Spleen (tissue), 11 donors: ENCODE results near the gene LRRC10B. TPM values are rescaled to one million over a fixed set of nuclear protein-coding genes. Genes with fewer than 3 reads are reported as not detected.
A peak's percentile ranks its signal among the peaks of the same experiment; 100 is the strongest.

Experiments
- DNase-seq: peaks from one replicate; pipeline ENCODE4 v3.0.0-alpha.2; 2020
- H3K27ac ChIP-seq, 8 donors: fragments of 200-600 bp; sonication (generic) in 7 of 8; 1 replicate in 4 of 8; 2 replicates in 4 of 8; pipeline versions ENCODE4 v1.5.0 to v1.8.0; 2016 to 2021; ENCODE audit warnings: inconsistent platforms in 4 of 8, mild to moderate bottlenecking in 4 of 8, moderate library complexity in 1 of 8
- H3K27me3 ChIP-seq, 7 donors: fragments of 200-600 bp; sonication (generic) in 6 of 7; replicated peaks in 1 of 7; 1 replicate in 4 of 7; 2 replicates in 3 of 7; pipeline versions ENCODE4 v1.5.0 to v1.8.0; 2016 to 2021; ENCODE audit warnings: inconsistent platforms in 3 of 7, mild to moderate bottlenecking in 1 of 7
- H3K36me3 ChIP-seq, 6 donors: fragments of 200-600 bp; sonication (generic) in 5 of 6; 1 replicate in 4 of 6; 2 replicates in 2 of 6; pipeline versions ENCODE4 v1.5.0 to v1.8.0; 2016 to 2021; ENCODE audit warnings: inconsistent platforms in 2 of 6
- H3K4me1 ChIP-seq, 6 donors: fragments of 200-600 bp; sonication (generic) in 5 of 6; 1 replicate in 3 of 6; 2 replicates in 3 of 6; pipeline versions ENCODE4 v1.5.0 to v1.8.0; 2016 to 2021; ENCODE audit warnings: inconsistent platforms in 3 of 6
- H3K4me3 ChIP-seq, 8 donors: fragments of 200-600 bp; sonication (generic) in 7 of 8; 1 replicate in 4 of 8; 2 replicates in 4 of 8; pipeline versions ENCODE4 v1.5.0 to v1.8.0; 2016 to 2021; ENCODE audit warnings: inconsistent platforms in 4 of 8, mild to moderate bottlenecking in 4 of 8, moderate library complexity in 2 of 8
- H3K9me3 ChIP-seq, 8 donors: fragments of 200-600 bp; sonication (generic) in 7 of 8; 1 replicate in 4 of 8; 2 replicates in 4 of 8; pipeline versions ENCODE4 v1.5.0 to v1.8.0; 2016 to 2021; ENCODE audit warnings: inconsistent platforms in 4 of 8
- CTCF ChIP-seq, 11 experiments: fragments of 200-600 bp in 7 of 11; fragments of 450-650 bp in 4 of 11; sonication (generic) in 4 of 11; IDR thresholded peaks in 8 of 11; conservative IDR thresholded peaks in 3 of 11; 1 replicate in 7 of 11; 2 replicates in 4 of 11; pipeline versions ENCODE4 v1.4.0 to v1.8.0; 2016 to 2021; ENCODE audit warnings: antibody characterized with exemption in 11 of 11, inconsistent platforms in 4 of 11, mild to moderate bottlenecking in 1 of 11
- POLR2A ChIP-seq, 3 donors: fragments of 450-650 bp; IDR thresholded peaks; one replicate each; pipeline ENCODE4 v1.5.1; 2017; ENCODE audit warnings: antibody characterized with exemption in 3 of 3, mild to moderate bottlenecking in 1 of 3
- POLR2AphosphoS5 ChIP-seq, 3 donors: sonication (generic); formaldehyde crosslinking; IDR thresholded peaks; one replicate each; pipeline ENCODE4 v1.5.1; 2017; ENCODE audit warnings: antibody characterized with exemption in 3 of 3
- WGBS, 5 donors: extraction: QIAGEN DNeasy Blood & Tissue Kit in 3 of 5; methylation state at CpG; one replicate each; pipeline versions ENCODE4 v1.1.5 to v1.1.7; 2013 to 2018; 5-methylcytosine and 5-hydroxymethylcytosine counted together
- intact Hi-C: fragments of 100-400 bp; cut with DNase I; formaldehyde crosslinking; loops from one replicate; pipeline ENCODE4 v1.15.0; 2023; ENCODE audit warnings: low total_unique reads
- polyA plus RNA-seq, 3 donors: library from polyadenylated mRNA; stranded (reverse); fragments of 200-250 nt; gene quantifications; one replicate each; pipeline ENCODE4 v1.2.1, GENCODE V29; 2013
- total RNA-seq, 7 donors: library from RNA; depleted of rRNA in 3 of 7; stranded (reverse); fragments of >200 nt in 3 of 7; fragmentation: NEBNext Ultra II Directional in 4 of 7; extraction: Animal tissue kit (Norgen Biotek cat#: 25700) in 4 of 7; gene quantifications; one replicate each; pipeline versions ENCODE4 v1.1.0 to v1.2.1, GENCODE V29; 2016 to 2021
- donor health status: healthy with polysubstance abuse.
- donor health status: DM: no; HTN: no; CAD: no; lungs with moderate emphysema.
- donor health status: DM: no; HTN: no; CAD: no.
- donor health status: Bipolar disorder and iron deficiency.
- donor health status: healthy.
- donor health status: DM: no; HTN: no; CAD: no.
- donor health status: DM: yes; HTN: yes; CAD: no.

The LRRC10B gene
- total and polyA plus RNA-seq, 10 donors = 0.27 to 0.82 (median 0.33) TPM; not detected in 4

GRCh38 chr11:61543606-61544306, 35.2 kb downstream of the LRRC10B start:
- Histone ChIP-seq H3K4me1 (peaks cover 0 to 11% (median 7%) of the 10 kb centered on the region in 6 donors), H3K36me3 (no peaks in the 10 kb centered on the region), H3K27me3 (peaks cover 0 to 58% (median 7%) of the 10 kb centered on the region in 7 donors), H3K4me3 (no peak overlapping the region), H3K27ac (no peak overlapping the region), H3K9me3 (no peaks in the 10 kb centered on the region)
- intact Hi-C loops = no loop called here
- TF ChIP-seq POLR2A (IDR thresholded peaks at IDR 0.05) = no peak
- WGBS, 5 donors = 85 to 97% (median 90%) methylated on average over 4 of the region's 4 CpGs
- no peak for DNase-seq

- WGBS, 5 donors = 85 to 92% (median 89%) methylated on average over 6 of the region's 6 CpGs
These were observed 35.9 kb downstream of the LRRC10B start for GRCh38 chr11:61544466-61544865.

GRCh38 chr11:61545341-61545740, 36.8 kb downstream of the LRRC10B start:
- 91 to 95% (median 93%) methylated on average over 7 of the region's 7 CpGs for WGBS, 5 donors
- no peaks in the 10 kb centered on the region for H3K36me3 ChIP-seq
- intact Hi-C loops = no loop called here
- H3K4me3 ChIP-seq = no peak overlapping the region
- no peaks in the 10 kb centered on the region for H3K9me3 ChIP-seq
- H3K4me1 ChIP-seq = peaks cover 0 to 11% (median 7%) of the 10 kb centered on the region in 6 donors
- TF ChIP-seq POLR2A (IDR thresholded peaks at IDR 0.05) = no peak
- TF ChIP-seq CTCF (IDR thresholded peaks at IDR 0.05 in 8 of 11, conservative IDR thresholded peaks at IDR 0.05 in 3 of 11) = peak in 2 of 11 experiments; percentile 14 to 19
- peaks cover 0 to 62% (median 7%) of the 10 kb centered on the region in 7 donors for H3K27me3 ChIP-seq
- no peak for DNase-seq
- no peak overlapping the region for H3K27ac ChIP-seq

More at GRCh38 chr11:61544466-61544865, 35.9 kb downstream of the LRRC10B start:
- intact Hi-C loops = no loop called here
- Histone ChIP-seq H3K27ac (no peak overlapping the region), H3K9me3 (no peaks in the 10 kb centered on the region), H3K4me3 (no peak overlapping the region), H3K36me3 (no peaks in the 10 kb centered on the region), H3K27me3 (peaks cover 0 to 58% (median 7%) of the 10 kb centered on the region in 7 donors), H3K4me1 (peaks cover 0 to 11% (median 7%) of the 10 kb centered on the region in 6 donors)
- no peak for DNase-seq
- TF ChIP-seq CTCF (IDR thresholded peaks at IDR 0.05 in 8 of 11, conservative IDR thresholded peaks at IDR 0.05 in 3 of 11) (no peak), POLR2AphosphoS5 (IDR thresholded peaks at IDR 0.05) (no peak)

- Histone ChIP-seq H3K27ac (no peak overlapping the region), H3K4me1 (peaks cover 0 to 11% (median 7%) of the 10 kb centered on the region in 6 donors), H3K27me3 (peaks cover 0 to 62% (median 7%) of the 10 kb centered on the region in 7 donors), H3K9me3 (no peaks in the 10 kb centered on the region), H3K4me3 (no peak overlapping the region), H3K36me3 (no peaks in the 10 kb centered on the region)
- DNase-seq = no peak
- intact Hi-C loops = no loop called here
- WGBS, 5 donors = 92 to 96% (median 95%) methylated on average over 30 to 32 of the region's 32 CpGs
- TF ChIP-seq POLR2AphosphoS5 (IDR thresholded peaks at IDR 0.05) (no peak), POLR2A (IDR thresholded peaks at IDR 0.05) (no peak), CTCF (IDR thresholded peaks at IDR 0.05 in 8 of 11, conservative IDR thresholded peaks at IDR 0.05 in 3 of 11) (no peak)
These were observed 37.4 kb downstream of the LRRC10B start for GRCh38 chr11:61545921-61546320.
